Brain microvascular endothelial cell (primary cell): ENCODE data around the gene MTG1.
"Not testable (repeated sequence)": the region's sequence is repeated elsewhere in the genome, so short reads cannot be mapped to it uniquely, and the experiment has no call there.

Source experiments
- DNase-seq: peaks from one replicate; pipeline ENCODE4 v3.0.0-alpha.2; 2020
- H3K27ac ChIP-seq: fragments of 250-450 bp; sonication (Bioruptor Pico); 2 replicates; pipeline ENCODE4 v1.5.1; 2020; ENCODE audit warnings: mild to moderate bottlenecking, moderate library complexity
- H3K27me3 ChIP-seq: fragments of 250-450 bp; sonication (Bioruptor Pico); replicated peaks from 2 replicates; pipeline ENCODE4 v1.5.1; 2020; ENCODE audit warnings: mild to moderate bottlenecking
- H3K36me3 ChIP-seq: fragments of 250-450 bp; sonication (Bioruptor Pico); replicated peaks from 2 replicates; pipeline ENCODE4 v1.5.1; 2020; ENCODE audit warnings: mild to moderate bottlenecking
- H3K4me3 ChIP-seq: 2 replicates; pipeline ENCODE4 v1.5.1; 2011; ENCODE audit warnings: low read depth, mild to moderate bottlenecking, control low read depth, low read length, moderate library complexity
- CTCF ChIP-seq: IDR thresholded peaks from 2 replicates; pipeline ENCODE4 v1.5.1; 2011; ENCODE audit warnings: low read depth, mild to moderate bottlenecking, moderate library complexity, low read length, control low read depth, inconsistent platforms; ENCODE audit errors: missing control alignments
- in situ Hi-C: cut with HindIII; loops from 2 replicates; pipeline ENCODE4 v1.10.0; 2017; ENCODE audit warnings: low sequenced_read_pairs, low pct_ligation_motif_present

MTG1 gene

GRCh38 chr10:133465950-133466474, 72.1 kb downstream of the MTG1 start:
- no peak for DNase-seq
- no peak overlapping the region for H3K27ac ChIP-seq
- in situ Hi-C loops: no loop called here
- H3K27me3 ChIP-seq: no peaks in the 10 kb centered on the region
- no peaks in the 10 kb centered on the region for H3K36me3 ChIP-seq
- no peak overlapping the region for H3K4me3 ChIP-seq
- no peak for TF ChIP-seq CTCF

GRCh38 chr10:133466683-133467275, 72.8 kb downstream of the MTG1 start:
- no peak overlapping the region for H3K4me3 ChIP-seq
- no peaks in the 10 kb centered on the region for H3K27me3 ChIP-seq
- in situ Hi-C loops: no loop called here
- no peak for DNase-seq
- TF ChIP-seq CTCF: no peak
- no peak overlapping the region for H3K27ac ChIP-seq
- H3K36me3 ChIP-seq: no peaks in the 10 kb centered on the region

GRCh38 chr10:133467286-133467911, 73.4 kb downstream of the MTG1 start:
- in situ Hi-C loops: no loop called here
- H3K36me3 ChIP-seq: no peaks in the 10 kb centered on the region
- no peaks in the 10 kb centered on the region for H3K27me3 ChIP-seq
- H3K4me3 ChIP-seq: no peak overlapping the region
- no peak for TF ChIP-seq CTCF
- no peak overlapping the region for H3K27ac ChIP-seq
- no peak for DNase-seq

GRCh38 chr10:133469205-133469604, 75.2 kb downstream of the MTG1 start:
- DNase-seq, H3K36me3 ChIP-seq, in situ Hi-C loops, H3K27me3 ChIP-seq, H3K27ac ChIP-seq, H3K4me3 ChIP-seq: not testable (repeated sequence)

- H3K4me3 ChIP-seq: no peak overlapping the region
- no peak overlapping the region for H3K27ac ChIP-seq
- no peak for DNase-seq
- in situ Hi-C loops: no loop called here
- no peaks in the 10 kb centered on the region for H3K36me3 ChIP-seq
- H3K27me3 ChIP-seq: no peaks in the 10 kb centered on the region
- no peak for TF ChIP-seq CTCF
Measured at GRCh38 chr10:133471300-133472109, 77.5 kb downstream of the MTG1 start.
